Measurements from ENCODE around the gene JPH3.

DNA sequence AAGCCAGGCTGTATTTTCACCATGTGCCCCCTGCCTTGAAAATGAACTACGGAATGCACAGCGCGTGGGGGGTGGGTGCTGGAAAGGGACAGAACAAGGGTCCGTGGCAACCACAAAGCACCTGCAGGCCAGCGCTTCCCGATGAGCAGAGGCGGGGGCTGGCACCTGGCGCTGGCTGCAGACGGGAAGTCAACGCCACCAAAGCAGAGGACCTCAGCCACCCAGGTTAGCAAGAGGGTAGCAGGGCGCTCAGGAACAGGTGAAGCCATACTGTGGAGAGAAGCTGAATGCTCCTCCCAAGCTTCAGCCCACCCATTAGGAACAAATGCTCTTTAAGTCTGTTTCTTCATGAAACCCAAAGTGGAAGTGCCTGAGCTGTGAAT lies 98.8 kb downstream of the JPH3 start:
- TF ChIP-seq CTCF (IDR thresholded peaks at IDR 0.05) (no peak), POLR2A (IDR thresholded peaks at IDR 0.05) (no peak)

Data from gastroesophageal sphincter (tissue), 3 donors.